KMS-11 (cell line): ENCODE measurements around the gene RSF1.

Experiments
- H2AFZ ChIP-seq: fragments of 200-600 bp; sonication (generic); 2 replicates; pipeline ENCODE4 v1.6.1; 2016; ENCODE audit warnings: antibody characterized with exemption, mixed run types, low read depth
- H3K27ac ChIP-seq: fragments of 200-600 bp; sonication (generic); 2 replicates; pipeline ENCODE4 v1.6.1; 2016; ENCODE audit warnings: mild to moderate bottlenecking, mixed run types
- H3K27me3 ChIP-seq: fragments of 200-600 bp; sonication (generic); 2 replicates; pipeline ENCODE4 v1.6.1; 2017; ENCODE audit warnings: mild to moderate bottlenecking, low read depth, mixed run types, moderate library complexity; ENCODE audit not compliant: insufficient read depth
- H3K36me3 ChIP-seq: fragments of 200-600 bp; sonication (generic); 2 replicates; pipeline ENCODE4 v1.6.1; 2017; ENCODE audit warnings: mild to moderate bottlenecking, mixed run types; ENCODE audit not compliant: insufficient read depth
- H3K4me1 ChIP-seq: fragments of 200-600 bp; sonication (generic); 2 replicates; pipeline ENCODE4 v1.6.1; 2016; ENCODE audit warnings: mild to moderate bottlenecking, low read depth, mixed run types; ENCODE audit not compliant: poor library complexity, severe bottlenecking
- H3K4me2 ChIP-seq: fragments of 200-600 bp; sonication (generic); 2 replicates; pipeline ENCODE4 v1.7.0; 2016; ENCODE audit warnings: mild to moderate bottlenecking, mixed run types
- H3K4me3 ChIP-seq: fragments of 200-600 bp; sonication (generic); IDR thresholded peaks from 2 replicates; pipeline ENCODE4 v1.6.1; 2017; ENCODE audit warnings: low read depth, low read length, mixed read lengths; ENCODE audit not compliant: insufficient read depth
- H3K79me2 ChIP-seq: fragments of 200-600 bp; sonication (generic); 2 replicates; pipeline ENCODE4 v1.6.1; 2016; ENCODE audit warnings: low read depth, mixed run types; ENCODE audit not compliant: insufficient read depth
- H3K9ac ChIP-seq: fragments of 200-600 bp; sonication (generic); 2 replicates; pipeline ENCODE4 v1.6.1; 2016; ENCODE audit warnings: mild to moderate bottlenecking, mixed run types
- H4K20me1 ChIP-seq: fragments of 200-600 bp; sonication (generic); 2 replicates; pipeline ENCODE4 v1.6.1; 2016; ENCODE audit warnings: mild to moderate bottlenecking, mixed run types; ENCODE audit not compliant: insufficient read depth
- TF ChIP-seq, protein P1 (sequence below): fragments of 200-600 bp; sonication (generic); conservative IDR thresholded peaks from 2 replicates; pipeline ENCODE4 v1.6.1; 2017; ENCODE audit warnings: low read depth, mild to moderate bottlenecking, antibody characterized with exemption, low read length, moderate library complexity, mixed read lengths

The RSF1 gene

DNA sequence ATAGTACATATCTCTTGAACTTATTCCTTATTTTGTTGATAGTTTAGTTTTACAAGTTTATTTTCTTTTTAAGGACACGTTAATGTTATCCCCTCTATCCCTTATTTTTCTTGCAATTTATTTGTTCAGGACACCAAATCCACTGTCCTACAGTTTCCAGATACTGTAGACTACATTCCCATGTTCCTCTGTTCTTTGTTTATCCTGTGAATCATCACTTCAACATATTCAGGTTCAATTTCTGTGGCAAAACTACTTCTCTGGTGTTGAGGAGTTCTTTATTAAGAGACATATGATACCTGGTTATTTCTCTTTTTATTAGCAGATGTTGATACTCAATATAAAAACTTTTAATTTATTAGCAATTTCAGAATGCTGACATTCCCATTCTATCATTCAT is 110.2 kb downstream of the RSF1 start:
- Histone ChIP-seq H3K27ac (no peak overlapping the region), H2AFZ (no peak overlapping the region), H3K4me1 (peaks cover 18% of the 10 kb centered on the region), H3K9ac (no peak overlapping the region), H3K36me3 (no peaks in the 10 kb centered on the region), H3K4me3 (no peak overlapping the region), H3K27me3 (no peaks in the 10 kb centered on the region), H3K79me2 (no peaks in the 10 kb centered on the region), H3K4me2 (no peak overlapping the region), H4K20me1 (no peaks in the 10 kb centered on the region)
- TF ChIP-seq, protein P1, sequence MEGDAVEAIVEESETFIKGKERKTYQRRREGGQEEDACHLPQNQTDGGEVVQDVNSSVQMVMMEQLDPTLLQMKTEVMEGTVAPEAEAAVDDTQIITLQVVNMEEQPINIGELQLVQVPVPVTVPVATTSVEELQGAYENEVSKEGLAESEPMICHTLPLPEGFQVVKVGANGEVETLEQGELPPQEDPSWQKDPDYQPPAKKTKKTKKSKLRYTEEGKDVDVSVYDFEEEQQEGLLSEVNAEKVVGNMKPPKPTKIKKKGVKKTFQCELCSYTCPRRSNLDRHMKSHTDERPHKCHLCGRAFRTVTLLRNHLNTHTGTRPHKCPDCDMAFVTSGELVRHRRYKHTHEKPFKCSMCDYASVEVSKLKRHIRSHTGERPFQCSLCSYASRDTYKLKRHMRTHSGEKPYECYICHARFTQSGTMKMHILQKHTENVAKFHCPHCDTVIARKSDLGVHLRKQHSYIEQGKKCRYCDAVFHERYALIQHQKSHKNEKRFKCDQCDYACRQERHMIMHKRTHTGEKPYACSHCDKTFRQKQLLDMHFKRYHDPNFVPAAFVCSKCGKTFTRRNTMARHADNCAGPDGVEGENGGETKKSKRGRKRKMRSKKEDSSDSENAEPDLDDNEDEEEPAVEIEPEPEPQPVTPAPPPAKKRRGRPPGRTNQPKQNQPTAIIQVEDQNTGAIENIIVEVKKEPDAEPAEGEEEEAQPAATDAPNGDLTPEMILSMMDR: no peak

DNA sequence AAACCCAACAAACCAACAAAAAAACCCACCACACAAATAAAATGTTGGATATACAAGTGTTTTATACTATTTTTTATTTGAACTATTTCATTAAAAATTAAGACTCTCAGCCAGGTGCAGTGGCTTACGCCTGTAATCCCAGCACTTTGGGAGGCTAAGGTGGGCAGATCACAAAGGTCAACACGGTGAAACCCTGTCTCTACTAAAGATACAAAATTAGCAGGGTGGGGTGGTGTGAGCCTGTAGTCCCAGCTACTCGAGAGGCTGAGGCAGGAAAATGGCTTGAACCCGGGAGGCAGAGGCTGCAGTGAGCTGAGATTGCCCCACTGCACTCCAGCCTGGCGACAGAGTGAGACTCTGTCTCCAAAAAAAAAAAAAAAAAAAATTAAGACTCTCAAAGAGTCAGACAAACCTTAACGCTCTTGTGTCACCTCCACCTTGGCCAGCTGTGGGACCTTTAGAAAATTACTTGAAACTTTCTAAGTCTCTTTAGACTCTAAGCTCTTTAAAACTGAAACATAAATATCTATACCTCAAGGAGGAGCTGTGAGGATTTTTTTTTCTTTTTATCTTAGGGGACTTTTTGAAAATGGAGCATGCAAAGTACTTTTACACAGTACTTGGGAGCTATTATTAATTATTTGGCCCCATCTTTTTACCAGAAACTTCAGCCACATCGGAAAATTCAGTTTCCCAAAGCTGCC is 114.5 kb downstream of the RSF1 start:
- H3K9ac ChIP-seq: no peak overlapping the region
- H3K4me2 ChIP-seq: no peak overlapping the region
- no peak overlapping the region for H3K4me3 ChIP-seq
- no peak overlapping the region for H2AFZ ChIP-seq
- H3K79me2 ChIP-seq: no peaks in the 10 kb centered on the region
- H4K20me1 ChIP-seq: no peaks in the 10 kb centered on the region
- peaks cover 18% of the 10 kb centered on the region for H3K4me1 ChIP-seq
- H3K27ac ChIP-seq: no peak overlapping the region
- TF ChIP-seq, protein P1: no peak
- H3K36me3 ChIP-seq: no peaks in the 10 kb centered on the region
- no peaks in the 10 kb centered on the region for H3K27me3 ChIP-seq

DNA sequence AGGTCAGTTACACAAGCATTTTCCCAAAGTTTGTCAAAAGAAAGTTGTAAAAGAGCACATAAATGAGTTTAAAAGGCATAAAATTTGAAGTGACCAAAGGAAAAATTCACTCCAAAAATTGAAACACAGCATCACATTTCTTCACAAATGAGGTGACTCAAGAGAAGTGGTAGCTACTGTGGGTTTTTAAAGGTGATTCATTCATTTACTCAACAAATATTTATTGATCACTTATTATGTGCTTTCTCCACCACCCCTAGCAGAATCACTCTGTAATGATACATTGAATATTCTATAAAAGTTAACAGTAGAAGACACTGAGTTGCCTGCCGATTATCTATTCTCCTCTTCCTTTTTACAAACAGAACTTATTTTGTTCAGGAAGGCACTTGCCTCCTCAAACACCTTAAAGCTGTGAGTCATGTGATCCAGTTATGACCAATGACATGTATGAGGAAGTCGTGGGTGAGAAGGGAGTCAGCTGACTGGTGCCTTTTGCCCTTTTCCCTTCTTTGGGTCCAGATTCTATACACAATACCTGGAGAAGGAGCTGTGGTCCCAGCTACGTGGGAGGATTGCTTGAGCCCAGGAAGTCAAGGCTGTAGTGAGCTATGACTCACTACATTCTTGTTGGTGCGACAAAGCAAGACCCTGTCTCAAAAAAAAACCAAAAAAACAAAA is 115.2 kb downstream of the RSF1 start:
- Histone ChIP-seq H3K4me3 (no peak overlapping the region), H3K4me2 (no peak overlapping the region), H3K27ac (no peak overlapping the region), H4K20me1 (no peaks in the 10 kb centered on the region), H2AFZ (no peak overlapping the region), H3K4me1 (peaks cover 18% of the 10 kb centered on the region), H3K79me2 (no peaks in the 10 kb centered on the region), H3K36me3 (no peaks in the 10 kb centered on the region), H3K9ac (no peak overlapping the region), H3K27me3 (no peaks in the 10 kb centered on the region)
- TF ChIP-seq, protein P1: no peak

DNA sequence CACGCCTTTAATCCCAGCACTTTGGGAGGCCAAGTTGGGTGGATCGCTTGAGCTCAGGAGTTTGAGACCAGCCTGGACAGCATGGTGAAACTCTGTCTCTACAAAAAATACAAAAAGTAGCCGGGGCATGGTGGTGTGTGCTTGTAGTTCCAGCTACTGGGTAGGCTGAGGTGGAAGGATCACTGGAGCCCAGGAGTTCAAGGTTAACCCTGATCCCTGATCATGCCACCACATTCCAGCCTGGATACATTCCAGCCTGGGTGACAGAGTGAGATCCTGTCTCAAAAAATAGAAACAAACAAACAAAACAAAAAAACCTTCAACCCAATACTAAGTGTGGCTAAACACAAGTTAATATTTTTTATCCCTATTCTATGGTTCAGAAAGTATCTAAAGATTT is 116.5 kb downstream of the RSF1 start:
- H4K20me1 ChIP-seq: no peaks in the 10 kb centered on the region
- H3K36me3 ChIP-seq: no peaks in the 10 kb centered on the region
- H3K79me2 ChIP-seq: no peaks in the 10 kb centered on the region
- TF ChIP-seq, protein P1: no peak
- H3K4me3 ChIP-seq: no peak overlapping the region
- peaks cover 8% of the 10 kb centered on the region for H3K4me1 ChIP-seq
- H2AFZ ChIP-seq: no peak overlapping the region
- no peak overlapping the region for H3K9ac ChIP-seq
- H3K27me3 ChIP-seq: no peaks in the 10 kb centered on the region
- H3K27ac ChIP-seq: no peak overlapping the region
- no peak overlapping the region for H3K4me2 ChIP-seq
